DMS79 treated with DMSO at 0.1 percent for 48 hours (cell line): ENCODE measurements around the gene ATG101.
"Not testable (repeated sequence)": the region's sequence is repeated elsewhere in the genome, so short reads cannot be mapped to it uniquely, and the experiment has no call there.

Source experiments
- DNase-seq: peaks from one replicate; lab custom pipeline; 2025; lab: John Stamatoyannopoulos, UW

ATG101 gene

DNA sequence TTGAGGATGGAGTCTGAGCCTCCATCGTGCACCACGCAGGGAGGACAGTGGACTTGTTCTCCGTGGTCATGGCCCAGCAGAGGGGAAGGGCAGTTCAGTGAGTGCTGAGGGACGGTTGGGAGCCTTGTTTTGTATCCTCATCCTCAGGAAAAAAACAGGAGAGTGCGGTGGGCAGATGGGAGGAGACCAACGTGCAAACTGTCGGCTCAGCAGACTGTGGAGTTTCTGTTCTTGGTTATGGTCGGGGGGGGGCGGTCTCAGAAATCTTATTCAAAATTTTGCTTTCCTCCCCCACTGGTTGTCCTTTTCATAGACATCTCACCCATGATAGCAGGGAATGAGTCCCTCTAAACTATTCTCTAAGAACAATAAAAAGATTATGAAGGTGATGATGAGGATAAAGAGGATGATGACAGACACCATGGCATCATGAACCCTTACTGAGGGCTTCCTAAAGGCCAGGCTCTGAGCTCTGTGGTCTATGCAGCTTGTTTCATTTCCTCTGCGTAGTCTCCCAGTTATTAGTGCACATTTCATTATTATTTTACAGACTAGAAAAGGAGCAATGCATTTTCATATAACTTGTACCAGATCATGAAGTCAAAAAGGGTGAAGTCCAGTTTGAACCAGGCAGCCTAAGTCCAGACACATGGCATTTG is 34.8 kb downstream of the ATG101 start:
- not testable (repeated sequence) for DNase-seq

DNA sequence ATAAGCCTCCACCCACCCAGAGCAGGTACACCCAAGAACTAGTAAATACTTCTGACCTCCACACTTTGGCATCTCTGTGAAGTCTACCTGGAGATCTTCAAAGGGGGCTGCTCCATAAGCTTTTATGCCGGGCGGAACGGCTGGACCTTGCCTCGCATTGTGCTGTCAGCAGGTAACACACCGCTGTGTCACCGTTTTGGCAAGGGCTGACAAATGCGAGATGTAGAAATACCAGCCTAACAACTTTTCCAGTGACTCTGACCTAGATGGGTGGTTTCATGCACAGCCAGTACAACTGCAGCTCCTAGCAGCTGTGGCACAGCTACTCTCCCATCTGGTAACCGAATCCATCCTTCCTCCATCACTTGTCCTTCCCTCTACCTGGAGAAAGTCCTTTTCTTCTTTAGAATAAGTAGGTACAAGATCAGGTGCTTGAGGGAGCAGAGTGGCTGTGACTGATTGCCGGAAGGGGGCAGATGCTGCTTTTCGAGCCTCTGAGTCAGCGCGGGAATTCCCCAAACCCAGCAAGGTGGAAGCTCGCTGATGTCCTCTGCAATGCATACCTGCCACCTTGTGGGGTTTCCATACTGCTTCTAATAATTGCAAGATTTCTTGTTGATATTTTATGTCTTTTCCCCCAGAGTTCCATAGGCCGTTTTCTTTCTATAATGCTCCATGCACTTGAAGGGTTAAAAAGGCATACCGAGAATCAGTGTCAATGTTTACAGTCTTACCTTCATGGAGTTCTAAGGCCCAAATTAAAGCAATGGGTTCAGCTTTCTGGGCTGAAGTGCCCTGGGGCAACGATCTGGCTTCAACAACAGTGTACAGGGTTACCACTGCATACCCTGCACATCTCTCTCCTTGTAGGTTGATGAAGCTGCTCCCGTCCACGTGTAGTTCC is 46.7 kb downstream of the ATG101 start:
- peak; percentile 48 for DNase-seq

DNA sequence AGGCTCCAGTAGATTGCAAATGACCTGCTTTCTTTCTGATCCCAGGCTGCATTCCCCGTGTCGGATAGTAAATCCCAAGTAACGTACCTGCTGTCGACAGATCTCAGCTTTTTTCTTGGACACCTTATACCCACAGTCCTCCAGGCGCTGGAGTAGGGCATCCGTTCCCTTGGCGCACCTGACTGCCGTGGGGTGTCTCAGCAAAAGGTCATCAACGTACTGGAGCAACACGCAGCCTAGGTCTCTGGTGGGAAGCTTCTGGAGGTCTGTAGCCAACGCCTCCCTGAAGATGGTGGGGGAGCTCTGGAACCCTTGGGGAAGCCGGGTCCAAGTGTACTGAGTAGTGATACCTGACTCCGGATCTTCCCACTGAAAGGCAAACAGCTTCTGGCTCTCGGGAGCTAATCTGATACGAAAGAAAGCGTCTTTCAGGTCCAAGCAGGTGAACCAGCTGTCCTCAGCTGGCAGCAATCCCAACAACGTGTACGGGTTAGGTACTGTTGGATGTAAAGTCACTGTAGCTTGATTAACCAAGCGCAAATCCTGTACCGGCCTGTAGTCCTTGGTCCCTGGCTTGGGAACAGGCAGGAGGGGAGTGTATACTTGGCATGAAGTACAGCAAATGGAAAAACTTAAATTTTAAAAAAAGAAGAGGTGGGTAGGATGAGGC is 48.2 kb downstream of the ATG101 start:
- DNase-seq = peak; percentile 12

- DNase-seq = peak; percentile 51
Observed at GRCh38 chr12:52119398-52120254, 49.8 kb downstream of the ATG101 start.

GRCh38 chr12:52120951-52121823 is 51.4 kb downstream of the ATG101 start:
- DNase-seq = no peak

- DNase-seq = no peak
Observed at GRCh38 chr12:52121824-52122539, 52.2 kb downstream of the ATG101 start.

GRCh38 chr12:52122540-52122871 is 52.7 kb downstream of the ATG101 start:
- no peak for DNase-seq

GRCh38 chr12:52122904-52123303 is 53.1 kb downstream of the ATG101 start:
- DNase-seq = no peak

DNA sequence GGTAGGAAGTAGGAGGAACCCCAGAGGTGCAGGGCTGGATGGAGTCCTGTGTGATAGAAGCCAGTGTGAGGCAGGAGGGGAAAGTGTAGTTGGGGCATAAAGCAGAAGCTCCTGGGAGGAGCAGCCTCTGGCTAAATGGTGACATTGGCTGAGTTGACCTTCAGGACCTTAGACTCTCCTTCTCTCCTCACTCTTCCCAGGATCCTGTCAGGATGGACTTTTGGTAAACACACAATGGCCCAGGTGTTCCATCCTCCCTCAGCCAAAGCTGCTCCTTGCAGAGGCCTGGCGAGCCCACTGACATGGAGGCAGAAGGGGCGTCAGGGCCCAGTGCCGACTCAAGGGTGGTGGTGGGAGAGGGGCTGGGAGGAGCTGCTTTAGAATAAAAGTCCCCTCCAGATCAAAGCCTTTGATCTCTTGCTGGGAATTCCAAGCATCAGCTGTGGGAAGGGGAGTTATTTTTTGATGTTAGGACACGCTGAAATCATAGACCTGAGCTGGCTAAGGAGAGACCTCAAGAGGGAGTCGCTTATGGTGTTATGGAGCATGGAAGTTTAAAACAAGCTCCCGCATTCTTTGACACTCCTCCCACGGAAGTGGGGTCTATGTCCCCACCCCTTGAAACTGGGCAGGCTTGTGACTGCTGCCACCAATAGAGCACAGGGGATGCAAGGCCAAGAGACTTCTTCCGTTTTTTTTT is 53.9 kb downstream of the ATG101 start:
- no peak for DNase-seq

DNA sequence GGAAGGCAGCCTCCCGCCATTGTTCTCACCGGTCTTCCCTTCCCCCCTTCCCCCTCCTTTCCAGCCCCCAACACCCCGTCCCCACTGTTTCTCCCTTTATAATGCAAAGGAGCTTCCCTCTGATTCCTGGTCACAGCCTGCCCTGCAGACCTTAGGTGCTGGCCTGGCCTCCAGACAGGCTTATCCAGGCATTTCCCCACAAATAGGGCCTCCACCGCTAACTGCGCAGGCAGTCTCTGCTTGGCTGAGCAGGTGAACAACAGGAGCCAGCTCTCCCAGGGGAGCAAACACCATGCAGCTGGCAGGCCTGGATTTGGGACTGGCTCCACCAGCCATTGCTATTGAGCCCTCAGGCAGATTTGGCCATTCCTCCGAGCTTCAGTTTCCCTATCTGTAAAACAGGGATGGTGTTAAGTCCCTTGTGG is 55.7 kb downstream of the ATG101 start:
- DNase-seq = peak; percentile 12

- DNase-seq = no peak
Observed at GRCh38 chr12:52126050-52126604, 56.3 kb downstream of the ATG101 start.
